Liver (tissue), 3 donors: ENCODE measurements around the gene MS4A6A.

Source experiments
- CTCF ChIP-seq: fragments of 150-350 bp; IDR thresholded peaks from 2 replicates; pipeline ENCODE4 v1.5.1; 2017; ENCODE audit warnings: improper control_type of control experiment, low read depth, low read length; ENCODE audit not compliant: missing input control
- EGR1 ChIP-seq, 2 donors: IDR thresholded peaks; 2 replicates each; pipeline ENCODE4 v1.6.1; 2016 to 2018; ENCODE audit warnings: antibody characterized with exemption in 2 of 2, low read depth in 2 of 2
- JUND ChIP-seq, 2 donors: IDR thresholded peaks; 2 replicates each; pipeline ENCODE4 v1.6.1; 2016; ENCODE audit warnings: antibody characterized with exemption in 2 of 2
- MAX ChIP-seq: IDR thresholded peaks from 2 replicates; pipeline ENCODE4 v1.6.1; 2016; ENCODE audit warnings: antibody characterized with exemption
- RAD21 ChIP-seq, 2 donors: IDR thresholded peaks; 2 replicates each; pipeline ENCODE4 v1.6.1; 2016; ENCODE audit warnings: antibody characterized with exemption in 2 of 2, mild to moderate bottlenecking in 2 of 2
- TAF1 ChIP-seq: conservative IDR thresholded peaks from 2 replicates; pipeline ENCODE4 v1.6.1; 2016; ENCODE audit warnings: antibody characterized with exemption, mild to moderate bottlenecking
- YY1 ChIP-seq: IDR thresholded peaks from 2 replicates; pipeline ENCODE4 v1.6.1; 2016; ENCODE audit warnings: antibody characterized with exemption, mild to moderate bottlenecking
- donor health status: healthy.
- donor health status: healthy.

- TF ChIP-seq CTCF (no peak), TAF1 (no peak), YY1 (no peak), EGR1 (IDR thresholded peaks at IDR 0.05; ENCODE audit: low read depth in 2 of 2) (no peak), MAX (no peak), JUND (IDR thresholded peaks at IDR 0.05) (no peak), RAD21 (IDR thresholded peaks at IDR 0.05) (no peak)
Observed at GRCh38 chr11:60128376-60128775, 54.5 kb downstream of the MS4A6A start.
